Measurements from ENCODE around the gene TAF4. TPM values are rescaled to one million over a fixed set of nuclear protein-coding genes. Genes with fewer than 3 reads are reported as not detected.
"Not testable (repeated sequence)": the region's sequence is repeated elsewhere in the genome, so short reads cannot be mapped to it uniquely, and the experiment has no call there.

TAF4 gene
- total RNA-seq, 2 donors from 2014 or later: 10.4 to 11.0 TPM

DNA sequence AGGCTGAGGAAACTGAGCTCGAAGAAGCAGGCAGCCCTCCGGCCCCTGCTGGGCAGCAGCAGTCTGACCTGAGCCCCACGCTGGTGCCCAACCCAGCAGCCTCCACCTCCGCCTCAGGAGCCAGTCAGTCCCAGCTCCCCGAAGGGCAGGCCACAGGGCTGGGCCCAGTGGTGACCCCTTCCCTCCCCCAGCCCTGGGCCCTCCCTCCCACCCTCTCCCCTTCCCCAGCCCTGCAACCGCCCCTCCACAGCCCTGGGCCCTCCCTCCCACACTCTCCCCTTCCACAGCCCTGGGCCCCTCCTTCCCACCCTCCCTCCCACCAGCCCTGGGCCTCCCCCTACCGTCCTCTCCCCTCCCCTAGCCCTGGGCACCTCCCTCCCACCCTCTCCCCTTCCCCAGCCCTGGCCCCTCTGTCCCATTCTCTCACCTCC is 115.0 kb downstream of the TAF4 start:
- Histone ChIP-seq H3K36me3 (no peaks in the 10 kb centered on the region), H3K9me3 (no peaks in the 10 kb centered on the region), H3K4me1 (ENCODE audit: control insufficient read depth in 1 of 2, low read depth in 2 of 2) (no peaks in the 10 kb centered on the region), H3K27me3 (replicated peaks; ENCODE audit: insufficient read depth) (no peaks in the 10 kb centered on the region), H3K4me3 (no peak overlapping the region), H3K27ac (no peak overlapping the region)
- ATAC-seq (ENCODE audit: insufficient number of reproducible peaks, low FRiP score, low read depth) (no peak), DNase-seq (ENCODE audit: low spot score) (no peak)
- TF ChIP-seq, protein P1, sequence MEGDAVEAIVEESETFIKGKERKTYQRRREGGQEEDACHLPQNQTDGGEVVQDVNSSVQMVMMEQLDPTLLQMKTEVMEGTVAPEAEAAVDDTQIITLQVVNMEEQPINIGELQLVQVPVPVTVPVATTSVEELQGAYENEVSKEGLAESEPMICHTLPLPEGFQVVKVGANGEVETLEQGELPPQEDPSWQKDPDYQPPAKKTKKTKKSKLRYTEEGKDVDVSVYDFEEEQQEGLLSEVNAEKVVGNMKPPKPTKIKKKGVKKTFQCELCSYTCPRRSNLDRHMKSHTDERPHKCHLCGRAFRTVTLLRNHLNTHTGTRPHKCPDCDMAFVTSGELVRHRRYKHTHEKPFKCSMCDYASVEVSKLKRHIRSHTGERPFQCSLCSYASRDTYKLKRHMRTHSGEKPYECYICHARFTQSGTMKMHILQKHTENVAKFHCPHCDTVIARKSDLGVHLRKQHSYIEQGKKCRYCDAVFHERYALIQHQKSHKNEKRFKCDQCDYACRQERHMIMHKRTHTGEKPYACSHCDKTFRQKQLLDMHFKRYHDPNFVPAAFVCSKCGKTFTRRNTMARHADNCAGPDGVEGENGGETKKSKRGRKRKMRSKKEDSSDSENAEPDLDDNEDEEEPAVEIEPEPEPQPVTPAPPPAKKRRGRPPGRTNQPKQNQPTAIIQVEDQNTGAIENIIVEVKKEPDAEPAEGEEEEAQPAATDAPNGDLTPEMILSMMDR (IDR thresholded peaks at IDR 0.05): no peak

DNA sequence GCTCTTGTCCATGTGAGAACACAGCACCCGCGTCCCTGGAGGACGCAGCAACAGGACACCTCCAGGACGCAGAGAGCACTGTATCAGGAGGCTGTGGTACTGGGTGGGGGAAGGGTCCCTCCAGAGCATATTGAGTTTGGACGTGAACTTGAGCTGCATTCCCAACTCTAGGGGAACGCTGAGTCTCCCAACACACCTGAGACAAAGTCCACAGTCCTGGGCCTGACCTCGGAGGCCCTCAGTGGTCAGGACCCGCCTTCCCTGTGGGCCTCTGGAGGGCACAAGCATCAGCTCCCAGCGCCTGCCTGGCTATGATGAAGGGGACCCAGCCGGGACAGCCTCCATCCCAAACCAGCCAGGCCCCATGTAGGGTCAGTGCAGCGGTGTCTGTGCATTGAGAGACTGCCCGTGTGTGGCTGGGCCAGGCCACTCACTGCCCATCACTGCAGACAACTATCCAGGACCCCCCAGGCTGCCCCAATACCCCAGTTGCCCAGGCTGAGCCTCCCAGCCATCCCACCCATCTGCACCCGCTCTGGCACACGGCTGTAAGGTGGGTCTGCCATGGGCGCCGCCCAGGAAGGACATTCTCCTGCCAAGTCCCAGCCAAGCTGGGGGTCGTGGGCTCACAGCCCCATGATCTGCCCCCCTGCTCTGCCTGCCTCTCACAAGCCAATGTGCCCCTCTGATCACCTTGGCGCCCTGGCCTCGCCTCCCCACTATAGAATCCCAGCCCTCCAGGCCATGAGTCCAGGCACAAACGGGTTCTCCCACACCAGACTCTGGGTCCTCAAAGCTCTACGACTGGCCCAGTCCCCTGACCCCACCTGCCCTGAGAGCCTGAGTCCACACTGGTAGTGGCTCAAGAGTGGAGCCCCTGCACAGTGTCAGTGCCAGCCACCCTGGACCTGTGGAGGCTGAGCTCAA is 115.7 kb downstream of the TAF4 start:
- Histone ChIP-seq H3K27me3 (replicated peaks; ENCODE audit: insufficient read depth) (no peaks in the 10 kb centered on the region), H3K4me1 (ENCODE audit: control insufficient read depth in 1 of 2, low read depth in 2 of 2) (no peaks in the 10 kb centered on the region), H3K9me3 (no peaks in the 10 kb centered on the region), H3K27ac (no peak overlapping the region), H3K36me3 (no peaks in the 10 kb centered on the region), H3K4me3 (no peak overlapping the region)
- TF ChIP-seq, protein P1 (IDR thresholded peaks at IDR 0.05): no peak
- ATAC-seq (ENCODE audit: insufficient number of reproducible peaks, low FRiP score, low read depth) (no peak), DNase-seq (ENCODE audit: low spot score) (no peak)

DNA sequence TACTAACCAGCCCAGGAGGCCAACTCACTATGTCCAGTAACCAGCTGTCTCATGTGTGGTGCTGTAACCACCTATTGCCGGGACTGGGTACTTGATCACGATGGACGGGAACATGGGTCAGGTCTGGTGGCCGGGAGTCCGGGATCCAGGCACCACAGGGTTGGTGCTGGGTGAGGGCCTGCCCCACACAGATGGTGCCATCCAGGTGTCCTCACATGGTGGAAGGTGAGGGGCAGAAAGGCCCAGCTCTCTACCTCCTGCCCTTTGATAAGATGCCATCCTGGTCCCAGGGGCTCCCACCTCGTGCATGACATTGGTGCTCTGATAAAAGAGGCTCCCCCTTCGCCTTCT is 116.3 kb downstream of the TAF4 start:
- H3K9me3 ChIP-seq: no peaks in the 10 kb centered on the region
- TF ChIP-seq, protein P1 (IDR thresholded peaks at IDR 0.05): no peak
- no peaks in the 10 kb centered on the region for H3K36me3 ChIP-seq
- DNase-seq (ENCODE audit: low spot score) (no peak), ATAC-seq (ENCODE audit: insufficient number of reproducible peaks, low FRiP score, low read depth) (no peak)
- no peaks in the 10 kb centered on the region for H3K27me3 ChIP-seq (replicated peaks; ENCODE audit: insufficient read depth)
- H3K27ac ChIP-seq: no peak overlapping the region
- H3K4me3 ChIP-seq: no peak overlapping the region
- no peaks in the 10 kb centered on the region for H3K4me1 ChIP-seq (ENCODE audit: control insufficient read depth in 1 of 2, low read depth in 2 of 2)

DNA sequence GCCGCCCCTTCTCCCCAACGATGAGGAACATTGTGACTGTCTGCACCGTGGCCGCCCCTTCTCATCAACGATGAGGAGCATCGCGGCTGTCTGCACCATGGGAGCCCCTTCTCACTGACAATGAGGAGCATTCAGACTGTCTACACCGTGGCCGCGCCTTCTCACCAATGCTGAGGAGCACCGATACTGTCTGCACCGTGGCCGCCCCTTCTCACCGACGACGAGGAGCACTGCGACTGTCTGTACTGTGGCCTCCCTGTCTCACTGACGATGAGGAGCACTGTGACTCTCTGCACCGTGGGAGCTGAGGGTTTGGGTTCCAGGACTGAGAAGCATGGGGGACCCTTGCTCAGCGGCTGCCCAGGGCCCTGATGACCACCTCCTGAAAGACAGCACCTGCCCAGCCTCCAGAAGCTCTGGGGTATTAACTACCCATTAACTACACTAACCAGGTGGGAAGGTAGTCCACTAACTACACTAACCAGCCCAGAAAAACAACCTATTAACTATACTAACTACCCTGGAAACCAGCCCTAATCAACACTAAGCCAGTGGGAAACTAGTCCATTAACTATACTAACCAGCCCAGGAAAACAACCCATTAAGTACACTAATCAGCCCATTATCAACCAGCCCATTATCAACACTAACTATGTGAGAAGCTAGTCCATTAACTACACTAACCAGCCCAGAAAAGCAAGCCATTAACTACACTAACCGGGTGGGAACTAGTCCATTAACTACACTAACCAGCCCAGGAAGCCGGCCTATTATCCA is 116.9 kb downstream of the TAF4 start:
- DNase-seq (ENCODE audit: low spot score) (no peak), ATAC-seq (ENCODE audit: insufficient number of reproducible peaks, low FRiP score, low read depth) (no peak)
- H3K27me3 ChIP-seq (replicated peaks; ENCODE audit: insufficient read depth): no peaks in the 10 kb centered on the region
- no peaks in the 10 kb centered on the region for H3K36me3 ChIP-seq
- H3K4me3 ChIP-seq: no peak overlapping the region
- H3K9me3 ChIP-seq: no peaks in the 10 kb centered on the region
- no peak overlapping the region for H3K27ac ChIP-seq
- TF ChIP-seq, protein P1 (IDR thresholded peaks at IDR 0.05): no peak
- no peaks in the 10 kb centered on the region for H3K4me1 ChIP-seq (ENCODE audit: control insufficient read depth in 1 of 2, low read depth in 2 of 2)

DNA sequence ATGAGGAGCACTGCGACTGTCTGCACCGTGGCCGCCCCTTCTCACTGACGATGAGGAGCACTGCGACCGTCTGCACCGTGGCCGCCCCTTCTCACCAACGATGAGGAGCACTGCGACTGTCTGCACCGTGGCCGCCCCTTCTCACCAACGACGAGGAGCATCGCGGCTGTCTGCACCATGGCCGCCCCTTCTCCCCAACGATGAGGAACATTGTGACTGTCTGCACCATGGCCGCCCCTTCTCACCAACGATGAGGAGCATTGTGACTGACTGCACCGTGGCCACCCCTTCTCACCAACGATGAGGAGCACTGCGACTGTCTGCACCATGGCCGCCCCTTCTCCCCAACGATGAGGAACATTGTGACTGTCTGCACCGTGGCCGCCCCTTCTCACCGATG is 117.6 kb downstream of the TAF4 start:
- H3K36me3 ChIP-seq; H3K27me3 ChIP-seq (replicated peaks; ENCODE audit: insufficient read depth); H3K9me3 ChIP-seq; H3K4me1 ChIP-seq (ENCODE audit: control insufficient read depth in 1 of 2, low read depth in 2 of 2); DNase-seq (ENCODE audit: low spot score); ATAC-seq (ENCODE audit: insufficient number of reproducible peaks, low FRiP score, low read depth); H3K4me3 ChIP-seq; H3K27ac ChIP-seq: not testable (repeated sequence)

DNA sequence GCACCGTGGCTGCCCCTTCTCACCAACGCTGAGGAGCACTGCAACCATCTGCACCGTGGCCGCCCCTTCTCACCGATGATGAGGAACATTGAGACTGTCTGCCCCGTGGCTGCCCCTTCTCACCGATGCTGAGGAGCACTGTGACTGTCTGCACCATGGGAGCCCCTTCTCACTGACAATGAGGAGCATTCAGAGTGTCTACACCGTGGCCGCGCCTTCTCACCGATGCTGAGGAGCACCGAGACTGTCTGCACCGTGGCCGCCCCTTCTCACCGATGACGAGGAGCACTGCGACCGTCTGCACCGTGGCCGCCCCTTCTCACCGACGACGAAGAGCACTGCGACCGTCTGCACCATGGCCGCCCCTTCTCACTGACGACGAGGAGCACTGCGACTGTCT is 120.2 kb downstream of the TAF4 start:
- DNase-seq (ENCODE audit: low spot score); H3K4me1 ChIP-seq (ENCODE audit: control insufficient read depth in 1 of 2, low read depth in 2 of 2); ATAC-seq (ENCODE audit: insufficient number of reproducible peaks, low FRiP score, low read depth): not testable (repeated sequence)

DNA sequence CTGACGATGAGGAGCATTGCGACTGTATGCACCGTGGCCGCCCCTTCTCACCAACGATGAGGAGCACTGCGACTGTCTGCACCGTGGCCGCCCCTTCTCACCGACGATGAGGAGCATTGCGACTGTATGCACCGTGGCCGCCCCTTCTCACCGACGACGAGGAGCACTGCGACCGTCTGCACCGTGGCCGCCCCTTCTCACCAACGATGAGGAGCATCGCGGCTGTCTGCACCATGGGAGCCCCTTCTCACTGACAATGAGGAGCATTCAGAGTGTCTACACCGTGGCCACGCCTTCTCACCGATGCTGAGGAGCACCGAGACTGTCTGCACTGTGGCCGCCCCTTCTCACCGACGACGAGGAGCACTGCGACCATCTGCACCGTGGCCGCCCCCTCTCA is 120.7 kb downstream of the TAF4 start:
- H3K4me3 ChIP-seq; H3K27ac ChIP-seq; H3K36me3 ChIP-seq; H3K4me1 ChIP-seq (ENCODE audit: control insufficient read depth in 1 of 2, low read depth in 2 of 2); ATAC-seq (ENCODE audit: insufficient number of reproducible peaks, low FRiP score, low read depth); H3K9me3 ChIP-seq; H3K27me3 ChIP-seq (replicated peaks; ENCODE audit: insufficient read depth); DNase-seq (ENCODE audit: low spot score): not testable (repeated sequence)

More for the DNA sequence above, 120.2 kb downstream of the TAF4 start:
- H3K4me3 ChIP-seq; H3K36me3 ChIP-seq; H3K9me3 ChIP-seq; H3K27me3 ChIP-seq (replicated peaks; ENCODE audit: insufficient read depth); H3K27ac ChIP-seq: not testable (repeated sequence)
